SH-SY5Y (cell line): ENCODE measurements around the gene NFILZ.

Experiments
- GATA2 ChIP-seq: IDR thresholded peaks from 2 replicates; pipeline ENCODE4 v1.6.1; 2011; ENCODE audit warnings: mild to moderate bottlenecking, low read depth, low read length
- GATA3 ChIP-seq: IDR thresholded peaks from 2 replicates; pipeline ENCODE4 v1.6.1; 2011; ENCODE audit warnings: low read depth, mild to moderate bottlenecking, low read length, moderate library complexity

Gene NFILZ

DNA sequence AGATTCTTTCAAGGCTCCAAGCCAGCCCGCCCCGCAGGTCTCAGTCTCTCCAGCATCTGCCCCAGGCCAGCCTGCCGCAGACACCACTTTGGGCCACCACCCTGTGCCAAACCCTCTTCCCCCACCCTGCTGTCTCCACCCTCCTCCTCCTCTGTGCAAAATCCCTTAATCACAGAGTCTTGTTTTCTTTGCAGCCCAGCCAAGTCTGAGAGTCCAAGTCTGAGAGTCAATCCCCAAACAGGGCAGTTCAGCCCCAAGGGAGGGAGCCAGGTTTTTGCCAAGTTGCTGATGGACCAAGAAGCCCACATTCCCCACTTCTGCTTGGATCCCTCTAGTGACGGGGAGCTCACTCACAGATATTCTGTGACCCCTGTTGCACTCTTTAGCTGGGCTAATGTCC, 23.0 kb upstream of the NFILZ start:
- TF ChIP-seq GATA2 (no peak), GATA3 (no peak)

DNA sequence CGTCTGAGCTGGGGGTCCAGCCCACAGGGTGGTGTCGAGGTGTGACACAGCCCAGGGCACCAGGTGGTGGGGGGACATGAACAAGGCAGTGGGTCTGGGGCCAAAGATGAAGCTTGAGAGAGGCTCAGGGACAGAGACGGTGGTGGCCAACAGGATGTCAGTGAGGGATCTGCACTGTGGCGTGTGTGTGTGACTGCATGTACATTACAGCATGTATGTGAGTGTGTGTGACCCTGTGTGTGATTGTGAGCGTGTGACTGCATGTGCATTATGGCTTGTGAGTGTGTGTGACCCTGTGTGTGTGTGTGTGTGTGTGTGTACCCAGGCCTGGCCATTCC, 21.5 kb upstream of the NFILZ start:
- TF ChIP-seq GATA3 (no peak), GATA2 (no peak)

DNA sequence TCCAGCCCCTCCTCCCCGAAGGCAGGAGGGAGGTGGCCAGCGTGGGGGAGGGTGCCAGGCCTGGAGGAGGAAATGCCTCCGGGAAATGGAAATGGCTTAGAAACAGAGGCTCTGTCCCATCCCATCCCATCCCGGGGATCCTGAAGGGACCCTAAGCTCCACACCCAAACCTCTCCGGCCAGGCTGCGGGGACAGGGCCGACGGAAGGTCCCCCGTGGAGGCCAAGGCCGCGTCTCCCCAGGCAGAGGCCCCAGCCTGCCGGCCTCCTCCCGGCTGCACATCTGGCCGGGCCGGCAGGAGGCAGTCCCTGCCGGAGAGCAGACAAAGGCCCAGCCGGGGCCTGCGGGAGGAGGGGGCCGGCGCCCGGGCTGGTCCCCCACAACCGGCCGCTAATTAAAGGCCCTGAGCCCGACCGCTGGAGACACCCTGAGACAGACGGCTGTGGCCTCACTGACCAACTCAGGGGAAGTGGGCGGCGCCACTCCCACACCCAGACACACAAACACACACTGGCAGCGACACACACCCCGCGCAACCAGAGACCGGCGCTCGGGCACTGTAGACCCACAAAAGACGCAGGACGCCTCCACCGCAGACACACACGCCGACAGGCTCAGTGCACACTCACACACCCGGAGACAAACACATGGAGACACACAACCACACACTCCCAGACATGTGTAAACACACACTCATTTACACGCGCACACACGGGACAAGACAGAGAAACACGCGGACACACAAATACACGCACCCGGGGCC, 21.0 kb upstream of the NFILZ start:
- TF ChIP-seq GATA3 = no peak
- no peak for TF ChIP-seq GATA2

DNA sequence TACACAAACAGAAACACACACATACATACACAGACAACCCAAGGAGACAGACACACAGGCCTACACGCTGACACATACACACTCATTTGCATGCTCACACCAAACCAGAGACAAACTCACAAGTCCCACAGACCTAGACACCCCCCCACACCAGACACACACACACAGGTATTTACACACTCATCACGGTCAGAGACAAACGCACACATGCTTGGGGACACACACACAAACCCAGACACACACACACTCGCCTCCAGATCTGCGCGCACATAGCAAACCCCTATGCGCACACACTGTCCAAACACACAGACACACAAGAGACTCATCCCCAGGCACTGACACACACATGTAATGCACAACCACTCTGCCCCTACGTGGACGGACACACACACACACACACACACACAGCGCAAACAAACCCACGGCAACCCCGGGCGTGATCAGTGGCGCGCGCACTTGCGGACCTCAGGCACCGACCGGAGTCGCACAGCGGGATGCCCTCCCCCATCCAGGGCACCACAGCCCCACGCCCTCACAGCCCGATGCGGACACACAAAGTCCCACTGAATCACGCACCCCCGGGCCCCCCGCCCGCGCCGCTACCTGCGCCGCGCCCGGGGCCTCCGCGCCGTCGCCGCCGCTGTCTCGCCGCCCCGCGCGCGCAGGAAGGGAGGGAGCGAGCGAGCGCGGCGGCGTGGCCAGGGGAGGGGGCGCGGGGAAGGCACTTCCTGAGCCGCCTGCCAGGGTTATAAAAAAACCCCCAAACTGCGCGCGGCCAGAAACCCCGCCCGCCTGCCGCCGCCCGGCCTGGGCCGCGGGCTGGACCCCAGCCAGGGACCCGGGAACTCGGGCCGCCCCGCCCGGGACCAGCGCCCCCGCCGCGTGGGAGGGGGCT, 20.1 kb upstream of the NFILZ start, which contains the start of gene ADAMTS10:
Gene ADAMTS10, minus strand, starts transcription at position 675 of the 895 bp plus-strand sequence. CDS start 5,005 bp downstream, outside the sequence.
- TF ChIP-seq GATA3 = no peak
- TF ChIP-seq GATA2 = no peak

DNA sequence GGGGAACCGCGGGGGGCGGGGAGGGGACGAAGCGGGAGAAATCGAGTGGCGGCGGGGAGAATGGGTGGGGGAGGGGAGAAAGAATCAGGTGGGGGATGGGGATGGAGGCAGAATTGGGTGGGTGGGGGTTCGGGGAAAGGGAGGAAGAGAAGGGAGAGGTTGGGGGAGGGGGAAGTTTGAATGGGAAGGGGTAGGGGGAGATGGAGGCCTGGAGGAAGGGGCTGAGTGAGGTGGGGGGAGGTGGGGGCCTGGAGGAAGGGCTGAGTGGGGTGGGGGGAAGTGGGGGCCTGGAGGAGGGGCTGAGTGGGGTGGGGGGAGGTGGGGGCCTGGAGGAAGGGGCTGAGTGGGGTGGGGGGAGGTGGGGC, 19.5 kb upstream of the NFILZ start:
- no peak for TF ChIP-seq GATA3
- no peak for TF ChIP-seq GATA2

DNA sequence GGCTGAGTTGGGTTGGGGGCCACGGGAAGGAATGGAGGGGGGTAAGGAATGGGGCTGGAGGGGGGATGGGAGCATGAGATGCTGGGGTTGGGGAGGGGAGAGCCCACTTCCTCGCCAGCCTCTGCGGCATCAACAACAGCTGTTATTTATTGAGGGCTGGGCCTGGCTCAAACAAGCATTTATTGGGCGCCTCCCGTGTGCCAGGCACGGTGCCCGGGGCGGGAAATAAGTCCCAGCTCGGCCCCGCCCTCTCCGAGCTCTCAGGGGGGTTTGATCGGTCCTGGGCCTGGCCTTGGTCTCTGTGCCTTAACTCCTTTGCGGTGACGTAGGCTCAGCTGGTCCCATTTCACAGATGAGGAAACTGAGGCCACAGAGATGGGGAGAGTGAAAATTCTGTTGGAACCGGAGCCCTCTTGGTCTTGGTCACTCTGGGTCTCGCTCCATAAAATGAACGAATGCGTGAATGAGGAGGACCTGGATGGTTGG, 19.0 kb upstream of the NFILZ start:
- TF ChIP-seq GATA2 (no peak), GATA3 (no peak)

DNA sequence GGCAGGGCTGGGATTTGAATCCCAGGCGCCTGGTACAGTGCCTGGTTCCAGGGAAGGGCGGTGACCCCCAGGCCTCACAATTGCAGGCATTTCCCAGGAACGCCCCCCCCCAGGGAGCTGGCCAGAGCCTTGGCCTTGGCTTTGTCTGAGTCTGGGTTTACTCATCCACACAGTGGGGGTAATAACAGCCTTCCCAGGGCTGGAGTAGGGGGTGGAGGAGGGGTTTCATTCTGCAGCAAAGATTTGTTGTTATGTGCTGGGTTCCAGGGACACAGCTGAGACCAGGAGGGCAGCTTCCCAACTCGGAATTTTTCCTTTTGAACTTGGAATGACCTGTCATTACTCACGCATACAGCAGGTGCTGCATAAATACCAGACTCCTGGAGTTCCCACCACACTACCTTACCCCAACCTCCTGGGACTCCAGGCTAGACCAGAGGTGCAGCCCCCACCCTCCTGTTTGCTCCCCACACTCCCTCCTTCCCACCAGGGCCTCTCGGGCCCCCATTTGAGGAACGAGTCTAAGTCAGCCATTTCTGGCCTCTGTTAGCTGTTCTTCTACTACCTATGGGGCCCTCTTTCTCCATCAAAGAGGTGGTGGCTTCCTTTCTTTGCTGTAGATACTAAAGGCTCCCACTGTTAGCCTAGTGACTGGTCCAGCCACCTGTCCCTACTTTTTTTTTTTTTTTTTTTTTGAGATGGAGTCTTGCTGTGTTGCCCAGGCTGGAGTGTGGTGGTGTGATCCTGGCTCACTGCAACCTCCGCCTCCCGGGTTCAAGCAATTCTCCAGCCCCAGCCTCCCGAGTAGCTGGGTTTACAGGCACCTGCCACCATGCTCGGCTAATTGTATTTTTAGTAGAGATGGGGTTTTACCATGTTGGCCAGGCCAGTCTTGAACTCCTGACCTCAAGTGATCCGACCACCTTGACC, 18.3 kb upstream of the NFILZ start:
- TF ChIP-seq GATA2 (no peak), GATA3 (no peak)

DNA sequence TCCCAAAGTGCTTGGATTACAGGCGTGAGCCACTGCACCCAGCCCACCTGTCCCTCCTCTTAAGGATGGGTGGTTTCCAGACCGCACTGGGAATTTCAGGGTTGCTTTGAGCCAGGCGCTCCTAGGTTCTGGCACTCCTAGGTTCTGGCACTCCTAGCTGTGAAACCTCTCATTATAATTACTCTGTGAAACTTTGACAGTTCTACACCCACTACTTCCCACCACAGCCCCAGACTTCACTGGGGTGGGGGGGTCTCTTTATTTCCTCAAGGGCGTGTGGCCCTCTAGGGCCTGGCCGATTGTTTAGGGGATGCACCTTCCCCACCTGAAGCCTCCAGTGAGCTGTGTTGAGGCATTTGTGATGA, 17.6 kb upstream of the NFILZ start:
- TF ChIP-seq GATA2 (no peak), GATA3 (no peak)

DNA sequence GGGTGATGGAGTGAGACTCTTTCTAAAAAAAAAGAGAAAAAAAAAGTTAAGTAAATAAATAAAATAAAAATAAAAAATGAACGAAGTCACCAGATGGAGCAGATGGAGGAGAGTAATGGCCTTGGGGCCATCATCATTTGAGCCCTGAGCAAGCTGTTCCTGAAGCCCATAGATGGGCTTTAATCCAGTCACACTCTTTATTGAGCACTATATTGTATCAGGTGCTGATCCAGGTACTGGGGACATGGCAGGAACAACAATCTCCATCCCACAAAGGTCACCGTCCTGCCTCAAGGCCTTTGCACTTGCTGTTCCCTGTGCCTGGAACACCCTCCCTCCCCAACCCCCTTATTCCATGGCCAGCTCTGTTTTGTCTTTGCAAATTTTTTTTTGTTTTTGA, 16.0 kb upstream of the NFILZ start:
- TF ChIP-seq GATA2 = no peak
- no peak for TF ChIP-seq GATA3

DNA sequence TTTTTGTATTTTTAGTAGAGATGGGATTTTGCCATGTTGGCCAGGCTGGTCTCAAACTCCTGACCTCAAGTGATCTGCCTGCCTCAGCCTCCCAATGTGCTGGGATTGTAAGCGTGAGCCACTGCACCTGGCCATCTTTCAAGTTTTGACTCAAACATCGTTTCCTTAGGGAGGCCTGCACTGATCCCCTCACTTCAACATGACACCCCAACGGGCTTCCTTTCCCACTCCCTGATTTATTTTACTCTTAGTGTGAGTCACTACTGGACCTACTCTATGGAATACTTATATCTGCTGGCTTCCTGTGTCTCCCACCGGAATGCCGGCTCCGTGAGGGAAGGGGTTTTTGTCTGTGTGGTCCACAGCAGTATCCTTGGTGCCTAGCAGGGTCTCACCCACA, 15.4 kb upstream of the NFILZ start:
- TF ChIP-seq GATA3 (no peak), GATA2 (no peak)

DNA sequence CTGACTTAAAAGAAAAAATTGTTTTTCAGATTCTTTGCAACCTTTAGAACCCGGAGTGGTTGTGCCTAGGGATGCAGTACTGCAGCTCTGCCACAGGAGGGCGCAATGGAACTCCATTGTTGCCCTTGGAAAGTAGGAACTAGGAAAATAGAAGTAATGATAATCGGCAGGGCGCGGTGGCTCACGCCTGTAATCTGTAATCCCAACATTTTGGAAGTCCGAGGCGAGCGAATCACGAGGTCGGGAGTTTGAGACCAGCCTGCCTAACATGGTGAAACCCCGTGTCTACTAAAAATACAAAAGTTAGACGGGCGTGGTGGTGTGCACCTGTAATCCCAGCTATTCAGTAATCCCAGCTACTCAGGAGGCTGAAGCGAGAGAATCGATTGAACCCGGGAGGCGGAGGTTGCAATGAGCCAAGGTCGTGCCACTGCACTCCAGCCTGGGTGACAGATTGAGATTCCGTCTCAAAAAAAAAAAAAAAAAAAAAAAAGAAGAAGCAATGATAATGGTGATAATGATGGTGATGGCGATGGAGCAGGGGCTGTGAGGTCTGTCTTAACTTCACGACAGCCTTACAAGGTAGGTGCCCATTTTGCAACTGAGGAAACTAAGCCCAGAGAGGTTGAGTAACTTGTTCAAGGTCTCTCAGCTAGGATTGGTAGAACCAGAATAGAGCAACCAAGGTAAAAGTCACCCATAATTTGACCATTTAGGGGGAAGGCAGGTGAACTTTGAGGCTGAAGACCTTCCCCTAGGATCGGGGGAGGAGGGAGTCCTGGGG, 14.4 kb upstream of the NFILZ start:
- TF ChIP-seq GATA2 (no peak), GATA3 (no peak)

DNA sequence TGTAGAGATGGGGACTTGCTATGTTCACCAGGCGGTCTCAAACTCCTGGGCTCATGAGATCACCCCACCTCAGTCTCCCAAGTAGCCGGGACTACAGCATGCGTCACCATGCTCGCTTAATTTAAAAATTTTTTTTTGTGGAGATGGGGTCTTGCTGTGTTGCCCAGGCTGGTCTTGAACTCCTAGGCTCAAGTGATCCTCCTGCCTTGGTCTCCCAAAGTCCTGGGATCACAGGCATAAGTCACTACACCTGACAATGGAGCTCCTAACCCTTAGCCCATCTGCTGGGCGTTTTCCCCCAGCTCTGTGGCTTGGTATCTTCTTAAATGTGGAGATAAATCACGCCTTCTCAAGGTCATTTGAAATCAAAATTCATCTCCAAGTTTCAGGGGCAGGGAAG, 13.6 kb upstream of the NFILZ start:
- TF ChIP-seq GATA2 = no peak
- no peak for TF ChIP-seq GATA3

DNA sequence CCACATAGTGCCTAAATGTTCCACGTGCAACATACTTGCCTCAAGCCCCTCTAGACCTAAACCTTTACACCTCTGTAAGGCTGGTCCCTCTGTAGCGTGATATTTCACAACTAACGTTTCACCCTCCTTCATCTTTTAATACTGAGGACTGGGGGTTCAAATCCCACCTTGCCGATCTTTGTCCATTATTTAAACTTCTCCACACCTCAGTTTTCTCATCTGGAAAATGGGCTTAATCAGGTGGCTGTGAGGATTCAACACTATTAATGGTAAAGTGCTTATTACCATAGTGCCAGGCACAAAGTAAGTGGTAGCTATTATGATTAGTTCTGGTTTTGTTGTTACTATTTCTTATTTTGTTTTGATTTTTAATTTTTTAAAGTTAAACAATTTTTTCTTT, 12.4 kb upstream of the NFILZ start:
- TF ChIP-seq GATA2 = no peak
- no peak for TF ChIP-seq GATA3
